ENCODE measurements around the gene PCDHGB7. TPM values are rescaled to one million over a fixed set of nuclear protein-coding genes. Genes with fewer than 3 reads are reported as not detected.
A peak's percentile ranks its signal among the peaks of the same experiment; 100 is the strongest.
"Not testable (repeated sequence)": the region's sequence is repeated elsewhere in the genome, so short reads cannot be mapped to it uniquely, and the experiment has no call there.

Gene PCDHGB7
- polyA plus RNA-seq, 1 donor from 2014 or later, result 5.1 TPM

- Histone ChIP-seq H3K79me2 (replicated peaks; ENCODE audit: insufficient read depth, low read length) (no peaks in the 10 kb centered on the region), H3K9me3 (ENCODE audit: low read length) (peaks cover 31% of the 10 kb centered on the region), H3K36me3 (ENCODE audit: insufficient read depth, low read length) (no peaks in the 10 kb centered on the region), H3K27ac (ENCODE audit: low read length) (no peak overlapping the region), H3K4me3 (ENCODE audit: low read length) (no peak overlapping the region), H3K27me3 (ENCODE audit: insufficient read depth, low read depth, low read length) (no peaks in the 10 kb centered on the region), H4K20me1 (ENCODE audit: insufficient read depth) (no peaks in the 10 kb centered on the region), H3K9ac (ENCODE audit: low read length) (no peak overlapping the region), H3K4me2 (ENCODE audit: low read length) (no peak overlapping the region), H3F3A (ENCODE audit: insufficient read depth, low read length, poor library complexity, severe bottlenecking) (no peaks in the 10 kb centered on the region), H3K9me2 (ENCODE audit: insufficient read depth, low read length) (no peaks in the 10 kb centered on the region), H2AFZ (ENCODE audit: low read depth, low read length) (no peak overlapping the region)
- no peak for TF ChIP-seq MXI1 (conservative IDR thresholded peaks at IDR 0.05; ENCODE audit: poor library complexity, severe bottlenecking)
- TF ChIP-seq SMC3 (conservative IDR thresholded peaks at IDR 0.05; ENCODE audit: poor library complexity), result no peak
- no peak for TF ChIP-seq REST (IDR thresholded peaks at IDR 0.05; ENCODE audit: borderline replicate concordance)
- TF ChIP-seq RAD21 (conservative IDR thresholded peaks at IDR 0.05), result no peak
- no peak for TF ChIP-seq TAF1 (IDR thresholded peaks at IDR 0.05; ENCODE audit: low read depth)
- TF ChIP-seq EZH2 (IDR thresholded peaks at IDR 0.05; ENCODE audit: borderline replicate concordance, insufficient read depth, low read length, poor library complexity, severe bottlenecking), result no peak
- no peak for TF ChIP-seq EP300 (conservative IDR thresholded peaks at IDR 0.05; ENCODE audit: poor library complexity, severe bottlenecking)
- TF ChIP-seq CTCF (IDR thresholded peaks at IDR 0.05; ENCODE audit: poor library complexity, severe bottlenecking), result no peak
- no peak for TF ChIP-seq POLR2AphosphoS5 (IDR thresholded peaks at IDR 0.05)
These were observed 32.8 kb upstream of the PCDHGB7 start for GRCh38 chr5:141384471-141385267.

GRCh38 chr5:141387557-141388311 lies 29.7 kb upstream of the PCDHGB7 start, which contains the start of gene PCDHGB4:
Gene PCDHGB4, plus strand, starts transcription at chr5:141387698. Its CDS starts 187 bp downstream, at chr5:141387885.
- not testable (repeated sequence) for H3K79me2 ChIP-seq (replicated peaks; ENCODE audit: insufficient read depth, low read length); H3K4me2 ChIP-seq (ENCODE audit: low read length); H3K36me3 ChIP-seq (ENCODE audit: insufficient read depth, low read length); H2AFZ ChIP-seq (ENCODE audit: low read depth, low read length); H4K20me1 ChIP-seq (ENCODE audit: insufficient read depth); H3K9me2 ChIP-seq (ENCODE audit: insufficient read depth, low read length); H3F3A ChIP-seq (ENCODE audit: insufficient read depth, low read length, poor library complexity, severe bottlenecking); H3K9ac ChIP-seq (ENCODE audit: low read length); H3K27me3 ChIP-seq (ENCODE audit: insufficient read depth, low read depth, low read length)
- peaks cover 36% of the 10 kb centered on the region for H3K9me3 ChIP-seq (ENCODE audit: low read length)
- peak within 1 kb of the TSS; percentile 41 for H3K27ac ChIP-seq (ENCODE audit: low read length)
- H3K4me3 ChIP-seq (ENCODE audit: low read length), result peak within 1 kb of the TSS; percentile 53
- peak; percentile 70 for TF ChIP-seq RAD21 (conservative IDR thresholded peaks at IDR 0.05)
- peak; percentile 69 for TF ChIP-seq CTCF (IDR thresholded peaks at IDR 0.05; ENCODE audit: poor library complexity, severe bottlenecking)
- peak; percentile 65 for TF ChIP-seq SMC3 (conservative IDR thresholded peaks at IDR 0.05; ENCODE audit: poor library complexity)

Measured in neural cell (in vitro differentiated cells).